Heart left ventricle (tissue), 13 donors: ENCODE results near the gene ULK1.

Experiments used
- POLR2A ChIP-seq, 2 donors: fragments of 450-650 bp; IDR thresholded peaks; one replicate each; pipeline ENCODE4 v1.6.1; 2017; ENCODE audit warnings: antibody characterized with exemption in 2 of 2, mild to moderate bottlenecking in 2 of 2, moderate library complexity in 2 of 2
- TF ChIP-seq, protein P1 (sequence below), 12 donors: fragments of 200-600 bp; sonication (generic) in 4 of 12; IDR thresholded peaks; one replicate each; pipeline versions ENCODE4 v1.5.0 to v1.8.0; 2018 to 2022; ENCODE audit warnings: antibody characterized with exemption in 12 of 12, mild to moderate bottlenecking in 5 of 12
- donor health status: ischemic (EF 13 %, LVEDD 7.1; RV severe dilation, severe dysfunction).
- donor health status: DM: no; HTN: yes; CAD: no.
- donor health status: DM: no; HTN: no; CAD: no.
- donor health status: ischemic (EF 25% LVEDD 6.9; RV normal size, moderate dysfunction).
- donor health status: ischemic (EF 25% LVEDD 5.7; RV mildly dilated, moderate dysfunction).
- donor health status: ischemic (EF 35%, LVEDD 5.7; RV mildly dilated, moderate dysfunction).
- donor health status: nonischemic (EF 11% LVEDD 7.7; RV severe dilation, severe dysfunction).
- donor health status: DM: yes; HTN: yes; CAD: no.
- donor health status: PGD.
- donor health status: ischemic (EF 29% LVEDD 5.4; RV normal size, mild dysfunction).
- donor health status: nonischemic (EF 23%, LVEDD 6.1; RV moderate dilation, normal function).

DNA sequence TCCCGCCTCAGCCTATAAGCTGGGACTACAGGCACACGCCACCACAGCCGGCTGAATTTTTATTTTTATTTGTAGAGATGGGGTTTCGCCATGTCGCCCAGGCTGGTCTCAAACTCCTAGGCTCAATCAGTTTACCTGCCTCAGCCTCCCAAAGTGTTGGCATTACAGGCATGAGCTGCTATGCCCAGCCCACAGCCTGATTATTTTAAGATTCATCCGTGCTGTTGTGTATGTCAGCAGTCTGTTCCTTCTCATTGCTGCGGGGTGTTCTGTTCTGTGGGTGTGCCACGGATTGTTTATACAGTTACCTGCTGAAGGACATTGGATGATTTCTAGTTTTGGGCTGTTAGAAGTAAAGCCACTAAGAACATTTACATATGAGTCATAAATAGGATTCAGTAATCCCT lies 45.7 kb downstream of the ULK1 start:
- TF ChIP-seq, protein P1, sequence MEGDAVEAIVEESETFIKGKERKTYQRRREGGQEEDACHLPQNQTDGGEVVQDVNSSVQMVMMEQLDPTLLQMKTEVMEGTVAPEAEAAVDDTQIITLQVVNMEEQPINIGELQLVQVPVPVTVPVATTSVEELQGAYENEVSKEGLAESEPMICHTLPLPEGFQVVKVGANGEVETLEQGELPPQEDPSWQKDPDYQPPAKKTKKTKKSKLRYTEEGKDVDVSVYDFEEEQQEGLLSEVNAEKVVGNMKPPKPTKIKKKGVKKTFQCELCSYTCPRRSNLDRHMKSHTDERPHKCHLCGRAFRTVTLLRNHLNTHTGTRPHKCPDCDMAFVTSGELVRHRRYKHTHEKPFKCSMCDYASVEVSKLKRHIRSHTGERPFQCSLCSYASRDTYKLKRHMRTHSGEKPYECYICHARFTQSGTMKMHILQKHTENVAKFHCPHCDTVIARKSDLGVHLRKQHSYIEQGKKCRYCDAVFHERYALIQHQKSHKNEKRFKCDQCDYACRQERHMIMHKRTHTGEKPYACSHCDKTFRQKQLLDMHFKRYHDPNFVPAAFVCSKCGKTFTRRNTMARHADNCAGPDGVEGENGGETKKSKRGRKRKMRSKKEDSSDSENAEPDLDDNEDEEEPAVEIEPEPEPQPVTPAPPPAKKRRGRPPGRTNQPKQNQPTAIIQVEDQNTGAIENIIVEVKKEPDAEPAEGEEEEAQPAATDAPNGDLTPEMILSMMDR (IDR thresholded peaks at IDR 0.05) = no peak
- TF ChIP-seq POLR2A (IDR thresholded peaks at IDR 0.05) = no peak
